HEK293T (cell line): ENCODE data around the gene REXO1.
A peak's percentile ranks its signal among the peaks of the same experiment; 100 is the strongest.

Experiments
- CTCF ChIA-PET: fragments of 350-600 bp; formaldehyde crosslinking; extraction: SDS; loops from one replicate; lab custom pipeline; 2021; ENCODE audit warnings: antibody characterized with exemption, inconsistent platforms; lab: Yijun Ruan, JAX
- POLR2A ChIA-PET: fragments of 350-600 bp; formaldehyde crosslinking; extraction: SDS; loops from one replicate; lab custom pipeline; 2020; ENCODE audit warnings: antibody characterized with exemption, inconsistent platforms; lab: Yijun Ruan, JAX
- DNase-seq: peaks from one replicate; pipeline ENCODE4 v3.0.0; 2012; ENCODE audit warnings: mixed read lengths; ENCODE audit errors: extremely low spot score
- ARNT ChIP-seq: fragments of 450-650 bp; IDR thresholded peaks from 2 replicates; pipeline ENCODE4 v1.6.1; 2017; ENCODE audit warnings: mild to moderate bottlenecking
- BHLHE40 ChIP-seq: fragments of 450-650 bp; IDR thresholded peaks from 2 replicates; pipeline ENCODE4 v1.6.1; 2016; ENCODE audit warnings: mild to moderate bottlenecking, moderate library complexity, borderline replicate concordance
- CTBP1 ChIP-seq: fragments of 450-650 bp; IDR thresholded peaks from 2 replicates; pipeline ENCODE4 v1.6.1; 2016; ENCODE audit warnings: borderline replicate concordance
- ELF4 ChIP-seq: fragments of 450-650 bp; IDR thresholded peaks from 2 replicates; pipeline ENCODE4 v1.6.1; 2017; ENCODE audit warnings: antibody characterized with exemption
- FOXA1 ChIP-seq: fragments of 450-650 bp; IDR thresholded peaks from 2 replicates; pipeline ENCODE4 v1.6.1; 2016; ENCODE audit warnings: mild to moderate bottlenecking
- FOXK2 ChIP-seq: fragments of 450-650 bp; IDR thresholded peaks from 2 replicates; pipeline ENCODE4 v1.6.1; 2016; ENCODE audit warnings: mild to moderate bottlenecking
- FOXM1 ChIP-seq: fragments of 450-650 bp; IDR thresholded peaks from 2 replicates; pipeline ENCODE4 v1.6.1; 2017; ENCODE audit warnings: mild to moderate bottlenecking, borderline replicate concordance
- HDGF ChIP-seq: fragments of 450-650 bp; IDR thresholded peaks from 2 replicates; pipeline ENCODE4 v1.6.1; 2017; ENCODE audit warnings: antibody characterized with exemption, borderline replicate concordance
- L3MBTL2 ChIP-seq: fragments of 450-650 bp; conservative IDR thresholded peaks from 2 replicates; pipeline ENCODE4 v1.6.1; 2016; ENCODE audit warnings: mild to moderate bottlenecking
- LEF1 ChIP-seq: fragments of 450-650 bp; IDR thresholded peaks from 2 replicates; pipeline ENCODE4 v1.6.1; 2017; ENCODE audit warnings: mild to moderate bottlenecking, borderline replicate concordance
- NFRKB ChIP-seq: fragments of 450-650 bp; IDR thresholded peaks from 2 replicates; pipeline ENCODE4 v1.6.1; 2016; ENCODE audit warnings: mild to moderate bottlenecking, moderate library complexity
- PKNOX1 ChIP-seq: fragments of 450-650 bp; IDR thresholded peaks from 2 replicates; pipeline ENCODE4 v1.6.1; 2016
- SP1 ChIP-seq: fragments of 450-650 bp; IDR thresholded peaks from 2 replicates; pipeline ENCODE4 v1.6.1; 2017
- SUZ12 ChIP-seq: fragments of 450-650 bp; IDR thresholded peaks from 2 replicates; pipeline ENCODE4 v1.6.1; 2016; ENCODE audit warnings: mild to moderate bottlenecking
- TARDBP ChIP-seq: fragments of 450-650 bp; IDR thresholded peaks from 2 replicates; pipeline ENCODE4 v1.6.1; 2016
- ZNF384 ChIP-seq: fragments of 450-650 bp; IDR thresholded peaks from 2 replicates; pipeline ENCODE4 v1.6.1; 2016

REXO1 gene

GRCh38 chr19:1853295-1854038, 5.2 kb upstream of the REXO1 start:
- CTCF ChIA-PET, result interaction anchor here (0.6 to 1.0 kb wide), 2 partner anchors 16 to 27 kb away, joined by 3 read pairs; no protein-coding TSS in a partner anchor
- DNase-seq, result peak; percentile 85
- POLR2A ChIA-PET, result no interaction called here
- TF ChIP-seq HDGF, result no peak
- TF ChIP-seq FOXK2, result no peak
- TF ChIP-seq ZNF384, result no peak
- TF ChIP-seq CTBP1, result no peak
- TF ChIP-seq ELF4, result no peak

- no peak for TF ChIP-seq NFRKB
- no peak for TF ChIP-seq ARNT
- TF ChIP-seq PKNOX1, result no peak
- no peak for TF ChIP-seq TARDBP
- TF ChIP-seq ZNF384, result no peak
- TF ChIP-seq FOXK2, result no peak
- TF ChIP-seq L3MBTL2, result no peak
- no peak for TF ChIP-seq LEF1
- TF ChIP-seq SP1, result no peak
- no peak for TF ChIP-seq FOXM1
- no peak for TF ChIP-seq SUZ12
- no peak for TF ChIP-seq BHLHE40
- no peak for TF ChIP-seq HDGF
- no peak for TF ChIP-seq FOXA1
- DNase-seq, result no peak
- ChIA-PET CTCF (no interaction called here), POLR2A (no interaction called here)
These were observed 4.4 kb upstream of the REXO1 start for GRCh38 chr19:1852581-1853128.

GRCh38 chr19:1851654-1852580, 3.6 kb upstream of the REXO1 start:
- CTCF ChIA-PET, result interaction anchor here (1.0 kb wide), 1 partner anchor 14 kb away, joined by 5 read pairs; no protein-coding TSS in a partner anchor

GRCh38 chr19:1850809-1851653, 2.7 kb upstream of the REXO1 start:
- ChIA-PET CTCF (interaction anchor here (1.0 kb wide), 1 partner anchor 13 kb away, joined by 5 read pairs; no protein-coding TSS in a partner anchor), POLR2A (no interaction called here)
- no peak for DNase-seq
- TF ChIP-seq LEF1 (no peak), ZNF384 (no peak), SUZ12 (no peak), NFRKB (no peak), BHLHE40 (no peak)

More at GRCh38 chr19:1851654-1852580, 3.6 kb upstream of the REXO1 start:
- DNase-seq, result no peak
- no peak for TF ChIP-seq PKNOX1
- no peak for TF ChIP-seq LEF1
- TF ChIP-seq FOXM1, result no peak
- TF ChIP-seq ARNT, result no peak
- no peak for TF ChIP-seq FOXK2
- no peak for TF ChIP-seq BHLHE40
- no peak for TF ChIP-seq ZNF384
- POLR2A ChIA-PET, result no interaction called here

- CTCF ChIA-PET, result interaction anchor here (0.7 to 2.1 kb wide), 2 partner anchors 12 to 932 kb away, joined by 3 to 9 read pairs; no protein-coding TSS in a partner anchor
- POLR2A ChIA-PET, result interaction anchor here (1.3 to 1.4 kb wide), 2 partner anchors 26 to 48 kb away, joined by 3 to 5 read pairs; no protein-coding TSS in a partner anchor
- no peak for DNase-seq
- TF ChIP-seq PKNOX1 (no peak), SUZ12 (no peak), FOXM1 (no peak), FOXA1 (no peak), BHLHE40 (no peak), ZNF384 (no peak), FOXK2 (no peak)
These were observed 1.7 kb upstream of the REXO1 start for GRCh38 chr19:1849886-1850398.
